Ovary (tissue), 3 donors: ENCODE measurements around the gene VSTM1.

ENCODE experiments used
- CTCF ChIP-seq, 3 donors: fragments of 450-650 bp in 2 of 3; fragments of 200-600 bp in 1 of 3; IDR thresholded peaks; one replicate each; pipeline versions ENCODE4 v1.5.1 to v1.8.0; 2016 to 2022; ENCODE audit warnings: antibody characterized with exemption in 3 of 3, mild to moderate bottlenecking in 1 of 3
- EP300 ChIP-seq: sonication (generic); formaldehyde crosslinking; IDR thresholded peaks from one replicate; pipeline ENCODE4 v1.6.1; 2017; ENCODE audit warnings: antibody characterized with exemption
- donor health status: DM: no; HTN: no; CAD: no.

- TF ChIP-seq CTCF (IDR thresholded peaks at IDR 0.05): no peak
- no peak for TF ChIP-seq EP300
Measured at GRCh38 chr19:54062643-54063042, 1.1 kb downstream of the VSTM1 start.
